ENCODE measurements around the gene BST2. TPM values are rescaled to one million over a fixed set of nuclear protein-coding genes. Genes with fewer than 3 reads are reported as not detected.
"Not testable (repeated sequence)": the region's sequence is repeated elsewhere in the genome, so short reads cannot be mapped to it uniquely, and the experiment has no call there.

The BST2 gene
- total RNA-seq, 1 donor from 2014 or later, result 35.2 TPM

DNA sequence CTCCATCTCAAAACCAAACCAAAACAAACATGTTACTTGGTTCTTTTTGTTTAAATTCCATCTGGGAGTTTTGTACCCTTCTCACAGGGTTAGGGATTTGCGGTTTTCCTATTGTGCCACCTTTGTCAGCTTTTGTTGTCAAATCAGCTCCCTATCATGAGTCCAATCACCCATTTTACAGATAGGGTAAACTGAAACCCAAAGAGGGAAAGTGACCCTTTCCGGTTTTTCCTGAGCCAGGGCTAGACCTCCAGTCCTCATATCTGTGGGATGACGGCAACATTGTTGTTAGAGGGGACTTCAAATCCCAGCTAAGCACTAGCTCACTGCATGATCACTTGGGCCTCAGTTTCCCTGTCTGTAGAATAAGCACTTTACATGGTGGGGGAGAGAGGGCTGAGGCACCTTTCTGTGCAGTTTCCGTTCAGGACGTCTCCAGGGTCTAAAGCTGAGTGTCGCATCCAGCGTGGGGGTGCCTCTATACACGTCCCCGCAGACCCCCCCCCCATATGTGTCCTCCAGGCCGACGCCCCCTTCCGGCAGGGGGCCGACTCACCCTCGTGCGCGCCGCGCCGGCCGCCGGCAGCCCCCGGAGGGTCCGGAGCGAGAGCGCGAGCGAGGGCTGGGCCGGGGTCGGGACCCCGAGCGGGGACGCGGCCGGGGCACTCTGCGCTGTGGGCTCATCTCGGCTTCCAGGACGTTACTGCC, 15.3 kb downstream of the BST2 start:
- no peak for DNase-seq (ENCODE audit: low spot score)

DNA sequence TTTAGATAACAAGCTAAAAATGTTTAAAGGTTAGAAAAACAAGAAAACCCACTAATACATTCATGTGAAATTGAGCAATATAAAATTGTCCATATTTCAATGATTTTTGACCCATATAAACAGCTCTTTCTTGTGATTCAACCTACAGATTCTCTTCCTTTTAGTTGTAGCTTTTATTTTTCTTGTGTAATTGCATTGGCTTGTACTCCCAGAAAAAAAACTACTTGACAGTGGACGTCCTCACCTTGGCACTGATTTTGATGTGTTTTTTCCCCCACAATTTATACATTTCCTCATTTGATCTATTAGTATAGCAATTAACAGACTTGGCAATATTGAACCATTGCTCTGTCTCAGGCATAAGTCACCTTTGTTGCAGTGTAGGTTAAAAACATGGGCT, 16.1 kb downstream of the BST2 start:
- DNase-seq (ENCODE audit: low spot score), result no peak

DNA sequence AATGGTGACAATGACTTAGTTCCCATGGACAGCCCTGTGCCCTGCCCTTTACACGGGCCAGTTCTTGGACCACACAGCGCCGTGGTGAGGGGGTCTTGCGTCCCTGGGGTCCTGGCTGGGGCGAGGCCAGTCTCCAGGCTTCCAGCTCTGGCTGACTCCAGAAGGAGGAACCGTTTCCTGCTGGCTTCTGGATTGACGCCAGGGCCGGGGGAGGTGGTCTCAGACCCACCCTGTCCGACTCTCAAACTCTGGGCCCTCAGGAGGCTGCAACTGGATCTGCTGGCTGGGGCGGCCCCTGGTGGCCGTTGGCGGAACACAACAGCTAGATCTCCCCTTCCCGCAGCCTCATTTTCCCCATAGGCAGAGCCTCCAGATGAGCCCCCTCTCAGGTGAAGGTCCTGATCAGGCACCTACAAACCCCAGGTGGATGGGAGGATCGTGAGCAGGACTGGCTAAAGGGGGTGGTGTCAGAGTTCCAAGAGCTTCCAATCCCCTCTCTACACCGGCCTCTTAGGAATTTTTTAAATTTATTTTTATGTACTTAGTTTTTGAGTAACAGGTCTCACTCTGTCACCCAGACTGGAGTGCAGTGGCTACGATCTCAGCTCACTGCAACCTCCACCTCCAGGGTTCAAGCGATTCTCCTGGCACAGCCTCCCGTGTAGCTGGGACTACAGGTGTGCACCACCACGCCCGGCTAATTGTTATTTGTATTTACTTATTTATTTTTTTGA, 19.4 kb downstream of the BST2 start:
- DNase-seq (ENCODE audit: low spot score), result peak; percentile 50

DNA sequence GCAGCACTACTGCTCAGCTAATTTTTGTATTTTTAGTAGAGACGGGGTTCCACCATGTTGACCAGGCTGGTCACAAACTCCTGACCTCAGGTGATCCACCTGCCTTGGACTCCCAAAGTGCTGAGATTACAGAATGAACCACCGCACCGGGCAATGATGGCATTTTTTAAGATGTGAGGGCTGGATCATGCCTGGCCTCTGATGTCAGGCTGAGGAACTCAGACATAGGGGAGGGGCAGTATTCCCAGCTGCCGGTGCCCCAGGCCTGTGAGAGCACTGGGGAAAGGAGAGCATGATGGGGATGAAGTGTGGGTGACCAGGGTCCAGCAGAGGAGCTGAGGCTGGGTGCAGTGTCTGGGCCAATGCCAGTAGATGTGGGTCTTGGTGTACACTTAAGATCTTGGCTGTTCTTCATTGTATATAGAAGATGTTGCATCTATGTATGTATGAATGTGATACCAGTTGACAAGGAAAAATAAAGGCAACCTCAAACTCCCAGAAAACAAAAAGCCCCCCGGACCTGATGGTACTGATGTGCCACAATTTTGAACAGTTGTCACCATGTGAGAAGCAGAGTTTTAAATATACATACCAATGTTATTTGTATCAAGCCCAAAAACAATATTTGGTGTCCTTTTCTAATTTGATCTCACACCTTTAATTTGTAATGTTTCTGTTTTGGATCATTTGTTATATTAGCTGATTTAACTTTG, 24.8 kb downstream of the BST2 start:
- DNase-seq (ENCODE audit: low spot score), result no peak

DNA sequence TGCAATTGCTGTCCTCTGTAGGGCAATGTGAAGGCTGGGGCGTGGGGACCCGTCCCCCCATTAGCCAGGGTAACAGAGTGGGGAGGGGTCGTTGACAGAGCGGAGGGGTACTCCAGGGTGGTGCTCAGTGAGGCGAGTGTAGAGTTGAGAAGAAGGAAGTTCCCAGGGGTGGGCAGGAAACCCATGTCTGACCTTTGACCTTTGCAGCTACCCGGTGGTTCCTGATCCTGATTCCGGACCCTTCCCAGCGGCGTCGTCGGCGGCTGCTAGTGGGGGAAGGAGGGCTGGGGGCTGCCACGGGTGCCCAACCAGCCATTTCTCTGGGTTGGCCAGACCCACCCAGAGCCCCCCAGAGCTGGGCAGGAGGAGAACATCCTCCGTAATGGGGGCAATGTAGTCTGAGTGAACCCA, 26.2 kb downstream of the BST2 start:
- no peak for DNase-seq (ENCODE audit: low spot score)

DNA sequence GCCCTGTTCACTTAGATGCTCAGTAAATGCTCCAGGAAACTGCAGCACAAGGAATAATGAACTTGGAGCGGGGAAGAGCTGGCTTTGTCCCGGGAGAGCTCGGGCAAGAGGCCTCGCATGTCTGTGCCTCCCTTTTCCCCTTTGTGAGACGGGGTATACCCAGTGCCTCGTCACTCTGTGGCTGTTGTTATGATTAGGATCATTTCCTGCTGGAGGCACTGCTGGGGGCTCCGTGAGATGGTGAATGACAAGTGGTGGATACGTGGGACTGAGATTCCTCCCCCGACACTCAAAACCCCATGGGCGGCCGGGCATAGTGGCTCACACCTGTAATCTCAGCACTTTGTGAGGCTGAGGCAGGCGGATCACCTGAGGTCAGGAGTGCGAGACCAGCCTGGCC, 27.2 kb downstream of the BST2 start:
- DNase-seq (ENCODE audit: low spot score), result no peak

DNA sequence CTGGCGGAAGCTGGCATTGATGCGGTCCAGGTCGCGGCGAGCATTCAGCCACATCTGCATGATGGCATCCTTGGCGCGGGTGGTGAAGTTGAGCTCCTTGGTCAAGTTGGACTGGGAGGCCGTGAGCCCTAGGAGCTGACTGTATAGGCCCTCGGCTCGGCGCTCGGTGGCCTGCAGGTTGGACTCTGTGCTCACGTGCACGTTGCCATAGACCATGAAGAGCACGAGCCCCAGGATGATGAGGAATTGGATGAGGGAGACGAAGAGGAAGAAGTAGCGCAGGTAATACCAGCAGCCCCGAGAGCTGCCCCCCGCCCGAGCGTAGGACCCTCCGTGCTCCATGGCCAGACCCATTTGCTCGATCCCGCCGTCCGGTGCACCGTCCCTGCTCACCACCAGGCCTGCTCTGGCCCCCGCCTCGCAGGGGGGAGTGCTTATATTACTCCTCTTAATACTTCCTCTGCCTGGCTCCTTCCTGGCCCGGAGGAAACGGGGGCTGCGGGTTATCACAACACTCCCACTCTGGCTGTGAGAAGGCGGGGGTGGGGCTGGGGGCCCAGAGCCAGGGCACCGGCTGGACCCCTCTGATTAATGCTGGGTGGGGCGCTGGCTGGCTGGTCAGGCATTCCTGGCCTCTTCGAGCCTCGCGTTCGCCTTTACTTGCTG, 28.4 kb downstream of the BST2 start, which contains the start of gene PLVAP:
PLVAP (minus strand) TSS at position 408 of the 666 bp plus-strand sequence; CDS start at position 354, 54 bp downstream.
- no peak for DNase-seq (ENCODE audit: low spot score)

DNA sequence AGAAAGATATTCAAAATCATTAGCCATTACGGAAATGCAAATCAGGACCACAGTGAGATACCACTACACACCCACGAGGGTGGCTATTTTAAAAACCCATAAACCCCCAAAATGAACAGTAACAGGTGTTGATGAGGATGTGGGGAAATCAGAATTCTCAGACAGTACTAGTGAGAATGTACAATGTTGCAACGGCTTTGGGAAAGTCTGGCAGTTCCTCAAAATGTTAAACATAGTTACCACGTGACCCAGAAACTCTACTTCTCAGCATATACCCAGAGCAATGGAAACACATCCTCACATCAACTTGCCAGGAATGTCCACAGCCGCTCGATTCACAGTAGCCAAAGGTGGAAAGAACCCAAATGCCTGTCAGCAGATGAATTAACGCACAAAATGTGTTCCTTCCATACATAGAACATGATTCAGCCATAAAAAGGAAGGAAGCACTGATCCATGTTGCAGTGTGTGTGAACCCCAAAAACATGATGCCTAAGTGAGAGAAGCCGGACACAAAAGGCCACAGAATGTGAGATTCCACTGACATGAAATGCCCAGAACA, 35.3 kb downstream of the BST2 start:
- peak; percentile 52 for DNase-seq (ENCODE audit: low spot score)

DNA sequence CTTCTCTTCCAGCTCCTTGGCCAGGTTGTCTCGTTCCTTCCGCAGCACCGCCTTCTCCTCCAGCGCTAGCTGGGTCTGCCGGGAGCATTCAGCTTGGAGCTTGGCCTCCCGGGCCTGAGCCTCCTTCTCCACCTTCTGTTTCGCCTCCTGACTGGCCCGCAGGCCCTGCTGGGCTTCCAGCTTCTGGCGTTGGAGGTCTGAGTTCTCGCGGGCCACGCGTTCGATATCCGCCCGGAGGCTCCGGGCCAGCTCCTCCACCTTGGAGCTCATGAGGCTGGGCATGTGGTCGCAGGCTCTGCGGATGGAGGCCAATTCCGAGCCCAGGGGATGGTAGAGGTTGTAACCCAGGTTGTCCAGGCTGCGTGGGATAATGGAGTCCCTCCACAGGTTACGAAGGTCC, 40.1 kb downstream of the BST2 start:
- DNase-seq (ENCODE audit: low spot score), result no peak

DNA sequence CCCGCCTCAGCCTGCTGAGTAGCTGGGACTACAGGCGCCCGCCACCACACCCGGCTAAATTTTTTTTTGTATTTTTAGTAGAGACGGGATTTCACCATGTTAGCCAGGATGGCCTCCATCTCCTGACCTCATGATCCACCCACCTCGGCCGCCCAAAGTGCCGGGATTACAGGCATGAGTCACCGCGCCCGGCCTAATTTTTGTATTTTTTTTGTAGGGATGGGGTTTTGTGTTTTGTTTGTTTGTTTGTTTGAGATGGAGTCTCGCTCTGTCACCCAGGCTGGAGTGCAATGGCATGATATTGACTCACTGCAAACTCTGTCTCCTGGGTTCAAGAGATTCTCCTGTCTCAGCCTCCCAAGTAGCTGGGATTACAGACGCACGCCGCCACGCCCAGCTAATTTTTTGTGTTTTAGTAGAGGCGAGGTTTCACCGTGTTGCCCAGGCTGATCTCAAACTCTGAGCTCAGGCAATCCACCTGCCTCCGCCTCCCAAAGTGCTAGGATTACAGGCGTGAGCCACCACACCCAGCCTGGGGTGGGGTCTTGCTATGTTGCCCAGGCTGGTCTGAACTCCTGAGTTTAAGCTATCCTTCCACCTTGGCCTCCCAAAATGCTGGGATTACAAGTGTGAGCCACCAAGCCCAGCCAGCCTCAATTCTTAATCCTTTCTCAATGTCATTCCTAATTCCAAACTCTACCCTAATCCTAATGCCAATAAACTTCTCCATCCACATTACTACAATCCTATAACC, 41.4 kb downstream of the BST2 start:
- DNase-seq (ENCODE audit: low spot score), result not testable (repeated sequence)

DNA sequence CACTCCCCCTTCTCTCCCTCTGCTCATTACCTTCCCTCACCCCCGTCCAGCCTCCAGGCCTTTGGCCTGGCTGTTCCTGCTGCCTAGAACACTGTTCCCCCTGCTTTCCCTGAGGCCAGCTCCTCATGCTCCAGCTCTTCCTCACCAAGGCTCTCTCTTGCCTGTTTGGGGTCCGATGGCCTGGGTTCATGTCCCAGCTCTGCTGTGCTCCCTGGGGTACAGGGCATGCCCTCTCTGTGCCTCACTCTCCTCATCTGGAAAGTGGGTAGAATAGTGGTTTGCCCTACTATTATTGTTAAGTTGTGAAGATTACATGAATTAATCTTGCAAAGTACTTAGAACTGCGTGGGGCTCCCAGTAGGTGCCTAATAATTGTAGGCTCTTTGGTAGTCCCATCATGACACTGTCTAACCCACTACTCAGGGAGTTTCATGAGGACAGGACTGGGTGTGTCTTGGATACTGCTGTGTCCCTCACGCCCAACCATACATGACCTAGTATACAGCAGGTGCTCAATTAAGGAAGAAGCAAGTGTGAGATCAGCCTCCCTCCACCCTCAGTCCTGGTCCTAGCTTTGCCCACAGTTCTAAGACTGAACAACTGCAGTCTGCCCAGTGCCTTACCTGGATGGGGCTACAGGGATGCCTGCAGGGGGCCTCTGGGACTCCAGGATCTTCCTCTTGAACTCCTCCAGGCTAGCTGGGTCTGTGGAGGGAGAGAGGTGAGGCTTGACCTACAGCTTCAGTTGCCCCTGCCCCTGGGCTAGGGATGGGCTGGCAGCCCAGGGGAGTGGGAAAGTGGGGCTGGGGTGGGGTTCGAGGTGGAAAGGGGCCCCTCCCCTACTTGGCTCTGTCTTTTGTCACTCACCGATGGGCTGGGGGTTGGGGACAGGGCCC, 45.3 kb downstream of the BST2 start:
- DNase-seq (ENCODE audit: low spot score), result no peak

DNA sequence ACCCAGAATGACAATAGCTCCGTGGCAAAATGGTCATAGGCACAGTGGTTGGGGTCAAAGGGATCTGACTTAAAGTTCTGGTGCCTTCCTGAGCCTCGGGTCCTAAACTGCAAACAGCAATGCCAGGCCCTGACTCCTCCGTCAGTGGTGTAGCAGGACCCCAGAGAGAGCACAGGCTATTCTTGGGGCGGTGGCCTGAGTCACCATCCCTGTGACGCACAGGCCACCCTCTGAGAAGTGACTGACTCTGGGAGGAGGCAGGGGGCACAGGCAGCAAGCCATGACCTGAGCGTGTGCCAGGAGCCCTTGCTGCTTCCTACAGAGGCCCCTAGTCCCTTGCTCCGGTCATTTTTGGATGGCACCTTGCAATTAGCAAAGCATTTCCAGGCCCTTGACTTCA, 47.0 kb downstream of the BST2 start:
- DNase-seq (ENCODE audit: low spot score), result no peak

DNA sequence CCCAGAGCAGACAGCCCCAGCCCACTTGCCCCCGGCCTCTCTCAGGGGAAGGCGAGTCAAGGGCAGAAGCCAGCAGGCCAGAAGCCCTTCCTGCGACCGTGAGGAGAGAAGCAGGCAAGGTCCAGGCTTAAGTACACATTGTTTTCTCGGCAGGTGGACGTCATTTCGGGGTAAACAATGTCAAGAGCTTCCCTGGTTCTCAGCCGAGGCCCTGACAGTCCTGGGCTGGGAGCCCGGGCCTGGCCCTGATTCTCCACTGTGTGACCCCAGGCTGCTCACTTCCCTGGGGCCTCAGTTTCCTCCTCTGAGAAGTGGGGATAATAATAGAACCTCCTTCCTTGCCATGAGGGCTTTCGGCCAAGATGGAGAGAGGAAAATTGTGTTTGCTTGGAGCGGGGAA, 47.7 kb downstream of the BST2 start:
- no peak for DNase-seq (ENCODE audit: low spot score)

DNA sequence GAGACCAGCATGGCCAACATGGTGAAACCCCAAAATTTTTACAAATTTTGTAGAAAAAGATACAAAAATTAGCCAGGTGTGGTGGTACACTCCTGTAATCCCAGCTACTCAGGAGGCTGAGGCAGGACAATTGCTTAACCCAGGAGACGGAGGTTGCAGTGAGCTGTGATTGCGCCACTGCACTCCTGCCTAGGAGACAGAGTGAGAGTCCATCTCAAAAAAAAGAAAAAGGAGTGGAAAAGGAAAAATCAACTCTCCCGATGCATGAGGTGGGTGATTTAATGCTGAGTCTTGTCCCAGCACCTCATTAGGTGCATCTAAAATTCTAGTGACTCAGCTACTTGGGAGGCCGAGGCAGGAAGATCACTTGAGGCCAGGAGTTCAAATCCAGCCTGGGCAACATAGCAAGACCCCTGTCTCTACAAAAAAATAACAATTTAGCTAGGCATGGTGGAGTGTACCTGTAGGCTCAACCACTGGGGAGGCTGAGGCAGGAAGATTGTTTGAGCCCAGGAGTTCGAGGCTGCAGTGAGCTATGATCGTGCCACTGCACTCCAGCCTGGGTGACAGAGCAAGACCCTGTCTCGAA, 48.3 kb downstream of the BST2 start:
- no peak for DNase-seq (ENCODE audit: low spot score)

DNA sequence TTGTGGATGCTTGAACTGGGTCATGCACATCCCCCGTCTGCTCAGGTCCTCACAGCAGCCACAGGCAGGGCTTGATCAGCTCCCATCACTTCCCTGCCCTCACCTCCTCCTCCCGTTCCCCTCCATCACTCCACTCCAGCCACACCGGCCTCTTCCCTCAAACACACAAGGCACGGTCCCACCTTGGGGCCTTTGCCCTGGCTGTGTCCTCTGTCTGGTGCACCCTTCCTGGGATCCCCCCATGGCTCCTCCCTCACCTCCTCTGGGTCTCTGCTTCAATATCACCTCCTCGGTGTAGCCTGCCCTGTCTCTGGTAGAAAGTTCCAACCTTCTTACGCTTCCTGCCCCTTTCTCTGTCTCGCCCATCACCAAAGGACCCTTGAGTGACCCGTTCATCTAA, 52.0 kb downstream of the BST2 start:
- DNase-seq (ENCODE audit: low spot score), result no peak
